ENCODE data around the gene NPFFR2.
"Not testable (repeated sequence)": the region's sequence is repeated elsewhere in the genome, so short reads cannot be mapped to it uniquely, and the experiment has no call there.

Gene NPFFR2

DNA sequence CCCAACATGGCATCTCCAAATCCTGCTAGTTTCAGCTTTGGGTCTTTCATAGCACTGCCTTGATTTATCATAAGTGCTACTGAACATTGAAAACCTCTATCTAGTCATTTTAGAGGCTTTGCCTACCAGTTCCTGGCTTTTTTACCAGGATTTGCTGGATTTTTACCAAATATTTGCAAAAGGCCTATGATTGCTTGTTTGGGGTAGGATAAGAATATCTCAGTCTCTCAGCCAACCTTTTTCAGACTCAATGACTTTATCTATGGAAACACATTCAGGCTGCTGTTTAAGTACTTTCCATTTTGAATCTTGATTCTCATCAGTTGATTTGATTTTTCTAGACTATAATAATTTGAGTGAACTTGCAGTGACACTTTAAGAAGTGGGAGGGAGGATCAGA, 80.1 kb downstream of the NPFFR2 start:
- no peak for DNase-seq (ENCODE audit: low read depth)

DNA sequence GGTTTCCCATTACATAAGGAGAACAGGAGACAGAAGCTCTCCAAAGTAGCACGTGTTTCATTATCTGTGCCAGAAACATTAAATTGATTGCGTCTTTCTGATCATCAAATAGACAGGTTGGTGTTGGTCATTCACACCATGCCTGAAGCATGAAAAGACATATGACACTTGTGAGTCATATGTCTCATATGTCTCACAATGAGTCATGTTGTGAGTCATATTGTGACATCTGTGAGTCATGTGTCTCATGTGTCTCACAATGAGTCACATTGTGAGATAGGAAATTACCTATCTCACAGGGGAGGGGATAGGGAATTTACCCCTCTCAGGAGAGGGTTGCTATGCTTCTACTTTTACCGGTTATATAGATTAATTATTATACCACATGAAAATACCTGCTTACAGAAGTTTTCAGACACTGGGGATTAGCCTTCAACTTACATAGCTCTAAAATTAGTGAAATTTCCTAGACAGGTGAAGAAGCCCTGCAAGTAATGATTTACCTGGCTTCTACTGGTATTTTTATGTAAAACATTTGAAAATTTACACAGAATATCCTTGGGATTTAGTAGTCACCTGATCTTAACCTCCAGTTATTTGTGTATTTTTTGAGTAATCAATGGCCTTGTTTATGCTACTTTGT, 80.8 kb downstream of the NPFFR2 start:
- no peak for DNase-seq (ENCODE audit: low read depth)

DNA sequence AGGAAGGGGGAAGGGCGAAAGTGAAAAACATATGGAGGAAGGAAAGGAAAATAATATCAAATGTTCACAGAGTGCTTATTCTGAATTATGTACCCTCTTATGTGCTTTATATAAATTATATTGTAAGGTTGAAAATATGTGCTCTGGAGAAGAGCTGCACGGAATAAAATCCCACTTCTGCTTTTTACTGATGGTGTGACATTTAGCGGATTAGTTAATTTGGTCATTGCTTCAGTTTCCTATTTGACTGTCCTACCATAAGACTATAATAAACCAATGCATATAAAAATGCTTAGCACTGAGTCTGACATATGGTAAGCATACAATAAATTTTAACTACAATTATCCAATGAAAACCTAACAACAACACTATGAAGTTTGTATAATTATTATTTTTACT, 86.2 kb downstream of the NPFFR2 start:
- DNase-seq (ENCODE audit: low read depth): no peak

DNA sequence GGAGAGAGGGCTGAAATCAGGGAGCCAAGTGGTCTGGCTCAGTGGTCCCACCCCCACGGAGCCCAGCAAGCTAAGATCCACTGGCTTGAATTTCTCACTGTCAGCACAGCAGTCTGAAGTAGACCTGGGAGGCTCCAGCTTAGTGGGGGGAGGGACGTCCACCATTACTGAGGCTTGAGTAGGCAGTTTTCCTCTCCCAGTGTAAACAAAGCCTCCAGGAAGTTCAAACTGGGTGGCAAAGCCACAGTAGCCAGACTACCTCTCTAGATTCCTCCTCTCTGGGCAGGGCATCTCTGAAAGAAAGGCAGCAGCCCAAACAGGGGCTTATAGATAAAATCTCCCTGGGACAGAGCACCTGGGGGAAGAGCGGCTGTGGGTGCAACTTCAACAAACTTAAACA, 88.1 kb downstream of the NPFFR2 start:
- DNase-seq (ENCODE audit: low read depth): no peak

DNA sequence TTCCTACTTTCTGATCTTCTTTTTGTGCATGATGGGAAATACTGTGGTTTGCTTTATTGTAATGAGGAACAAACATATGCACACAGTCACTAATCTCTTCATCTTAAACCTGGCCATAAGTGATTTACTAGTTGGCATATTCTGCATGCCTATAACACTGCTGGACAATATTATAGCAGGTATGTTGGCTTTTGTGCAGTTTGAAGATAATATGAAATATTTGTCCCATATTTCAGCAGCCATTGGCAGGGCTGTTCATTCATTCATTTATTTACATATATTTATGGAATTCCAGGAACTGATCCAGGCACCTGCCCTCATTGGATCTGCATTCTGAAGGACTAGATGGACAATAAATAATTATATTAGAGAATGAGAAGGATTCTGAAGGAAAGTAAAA, 96.9 kb downstream of the NPFFR2 start:
- DNase-seq (ENCODE audit: low read depth): no peak

DNA sequence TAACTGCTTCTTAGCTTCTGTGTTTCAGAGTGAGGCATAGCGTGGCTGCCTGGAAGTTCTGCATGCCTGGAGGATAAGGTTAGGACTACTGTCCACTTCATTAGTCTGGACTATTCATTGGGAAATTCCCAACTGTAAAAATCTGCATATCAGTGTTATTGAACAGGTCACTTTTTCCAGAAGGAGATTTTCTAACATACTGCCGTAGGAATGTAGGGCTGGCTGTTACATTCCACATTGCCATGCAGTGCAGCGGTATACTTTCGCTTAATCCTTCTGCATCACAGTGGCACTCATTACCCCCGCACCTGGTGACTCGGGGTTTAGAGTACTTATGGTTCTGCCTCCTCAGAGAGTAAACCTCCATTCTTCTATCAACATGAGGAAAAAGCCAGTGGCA, 104.6 kb downstream of the NPFFR2 start:
- DNase-seq (ENCODE audit: low read depth): no peak

DNA sequence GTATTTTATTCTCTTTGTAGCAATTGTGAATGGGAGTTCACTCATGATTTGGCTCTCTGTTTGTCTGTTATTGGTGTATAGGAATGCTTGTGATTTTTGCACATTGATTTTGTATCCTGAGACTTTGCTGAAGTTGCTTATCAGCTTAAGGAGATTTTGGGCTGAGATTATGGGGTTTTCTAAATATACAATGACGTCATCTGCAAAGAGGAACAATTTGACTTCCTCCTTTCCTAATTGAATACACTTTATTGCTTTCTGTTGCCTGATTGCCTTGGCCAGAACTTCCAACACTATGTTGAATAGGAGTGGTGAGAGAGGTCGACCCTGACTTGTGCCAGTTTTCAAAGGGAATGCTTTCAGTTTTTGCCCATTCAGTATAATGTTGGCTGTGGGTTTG, 108.2 kb downstream of the NPFFR2 start:
- not testable (repeated sequence) for DNase-seq (ENCODE audit: low read depth)

DNA sequence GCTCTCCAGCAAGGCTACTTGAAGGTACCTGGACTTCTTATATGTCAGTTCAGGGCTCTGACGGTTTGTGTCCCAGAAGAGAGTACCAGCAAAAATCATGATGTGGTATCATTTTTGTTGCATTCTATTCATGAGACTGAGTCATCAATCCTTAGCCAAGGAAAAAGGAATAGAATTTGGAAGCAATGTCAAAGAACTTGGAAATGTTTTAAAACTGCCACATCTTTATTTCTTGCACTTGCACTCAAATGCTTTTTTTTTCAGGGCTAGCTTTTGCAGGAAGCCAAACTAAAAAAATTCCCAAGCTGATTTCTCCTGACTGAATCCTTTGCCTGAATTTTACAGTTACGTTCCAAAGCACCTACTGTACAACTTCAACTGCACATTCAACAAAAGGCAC, 112.4 kb downstream of the NPFFR2 start:
- DNase-seq (ENCODE audit: low read depth): no peak

DNA sequence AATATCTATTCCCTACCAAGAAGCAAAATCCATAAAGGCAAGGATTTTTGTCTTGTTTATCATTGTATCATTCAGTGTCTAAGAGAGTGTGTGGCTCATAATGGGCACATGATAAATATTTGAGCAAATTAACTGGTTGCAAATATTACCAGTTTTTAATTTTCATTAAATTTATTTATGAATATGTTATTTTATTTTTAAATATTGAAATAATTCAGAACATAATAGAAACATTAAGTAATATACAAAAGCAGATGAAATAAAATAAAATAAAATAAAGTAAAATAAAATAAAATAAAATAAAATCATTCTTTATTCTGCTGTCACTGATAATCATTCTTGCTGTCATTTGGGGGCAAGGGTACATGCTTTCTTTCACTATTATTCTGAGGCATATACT, 120.9 kb downstream of the NPFFR2 start:
- DNase-seq (ENCODE audit: low read depth): no peak

DNA sequence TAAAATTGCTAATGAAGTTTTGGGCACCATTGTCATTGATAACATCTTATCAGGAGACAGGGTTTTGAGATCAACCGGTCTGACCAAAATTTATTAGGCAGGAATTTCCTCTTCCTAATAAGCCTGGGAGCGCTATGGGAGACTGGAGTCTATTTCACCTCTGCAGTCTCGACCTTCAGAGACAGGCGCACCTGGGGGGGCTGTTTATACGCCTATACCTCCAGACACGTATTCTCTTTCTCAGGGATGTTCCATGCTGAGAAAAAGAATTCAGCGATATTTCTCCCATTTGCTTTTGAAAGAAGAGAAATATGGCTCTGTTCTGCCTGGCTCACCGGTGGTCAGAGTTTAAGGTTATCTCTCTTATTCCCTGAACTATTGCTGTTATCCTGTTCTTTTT, 121.8 kb downstream of the NPFFR2 start:
- not testable (repeated sequence) for DNase-seq (ENCODE audit: low read depth)

DNA sequence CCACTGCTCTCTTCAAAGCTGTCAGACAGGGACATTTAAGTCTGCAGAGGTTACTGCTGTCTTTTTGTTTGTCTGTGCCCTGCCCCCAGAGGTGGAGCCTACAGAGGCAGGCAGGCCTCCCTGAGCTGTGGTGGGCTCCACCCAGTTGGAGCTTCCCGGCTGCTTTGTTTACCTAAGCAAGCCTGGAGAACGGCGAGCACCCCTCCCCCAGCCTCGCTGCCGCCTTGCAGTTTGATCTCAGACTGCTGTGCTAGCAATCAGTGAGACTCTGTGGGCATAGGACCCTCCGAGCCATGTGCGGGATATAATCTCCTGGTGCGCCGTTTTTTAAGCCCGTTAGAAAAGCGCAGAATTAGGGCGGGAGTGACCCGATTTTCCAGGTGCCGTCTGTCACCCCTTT, 137.5 kb downstream of the NPFFR2 start:
- not testable (repeated sequence) for DNase-seq (ENCODE audit: low read depth)

DNA sequence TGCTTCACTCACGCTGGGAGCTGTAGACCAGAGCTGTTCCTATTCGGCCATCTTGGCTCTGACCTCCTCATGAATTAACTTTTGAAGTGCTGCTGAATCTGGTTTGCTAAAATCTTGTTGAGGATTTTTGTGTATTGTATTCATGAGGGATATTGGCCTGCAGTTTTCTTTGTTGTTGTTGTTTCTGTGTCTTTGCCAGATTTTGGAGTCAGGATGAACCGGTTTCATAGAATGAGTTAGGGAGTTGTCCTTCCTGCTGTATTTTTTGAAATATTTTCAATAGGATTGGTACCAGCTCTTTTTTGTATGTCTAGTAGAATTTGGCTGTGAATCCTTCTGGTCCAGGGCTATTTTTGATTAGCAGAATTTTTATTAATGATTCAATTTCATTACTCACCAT, 138.1 kb downstream of the NPFFR2 start:
- no peak for DNase-seq (ENCODE audit: low read depth)

DNA sequence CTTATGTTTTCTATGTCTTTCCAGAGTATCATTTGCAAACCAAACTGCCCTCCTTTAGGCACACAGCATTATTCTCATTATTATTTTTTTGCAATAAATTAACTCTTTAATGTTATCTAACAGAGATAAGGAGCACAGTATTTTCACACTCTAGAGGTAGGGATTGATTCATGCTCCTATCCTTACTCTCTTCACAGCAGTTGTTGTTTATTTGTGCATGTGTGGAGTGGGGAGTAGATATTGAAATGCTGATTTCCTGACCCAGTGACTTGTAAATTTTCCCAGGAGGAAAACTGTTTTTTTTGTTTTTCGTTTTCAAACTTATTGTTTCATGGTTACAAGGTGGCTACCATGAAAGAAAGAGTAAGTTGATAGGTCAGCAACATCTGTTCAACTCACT, 140.0 kb downstream of the NPFFR2 start:
- DNase-seq (ENCODE audit: low read depth): no peak

DNA sequence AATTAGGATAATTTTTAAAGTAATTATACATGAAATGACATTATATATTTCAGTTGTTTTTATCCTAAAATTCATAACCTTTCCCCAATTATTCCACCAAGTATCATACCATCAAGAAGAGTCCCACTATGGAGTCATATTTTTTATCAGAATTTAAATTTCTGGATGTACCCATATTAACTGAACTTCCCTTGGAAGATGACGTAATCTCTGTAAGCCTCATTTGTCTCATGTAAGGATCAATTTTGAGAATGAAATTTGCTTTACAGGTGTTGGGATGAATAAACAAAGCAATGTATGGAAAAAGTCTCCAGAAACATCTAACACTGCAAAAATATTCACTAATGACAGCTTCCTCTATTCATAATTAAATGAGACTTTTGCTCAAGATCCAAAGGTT, 147.5 kb downstream of the NPFFR2 start:
- DNase-seq (ENCODE audit: low read depth): no peak

DNA sequence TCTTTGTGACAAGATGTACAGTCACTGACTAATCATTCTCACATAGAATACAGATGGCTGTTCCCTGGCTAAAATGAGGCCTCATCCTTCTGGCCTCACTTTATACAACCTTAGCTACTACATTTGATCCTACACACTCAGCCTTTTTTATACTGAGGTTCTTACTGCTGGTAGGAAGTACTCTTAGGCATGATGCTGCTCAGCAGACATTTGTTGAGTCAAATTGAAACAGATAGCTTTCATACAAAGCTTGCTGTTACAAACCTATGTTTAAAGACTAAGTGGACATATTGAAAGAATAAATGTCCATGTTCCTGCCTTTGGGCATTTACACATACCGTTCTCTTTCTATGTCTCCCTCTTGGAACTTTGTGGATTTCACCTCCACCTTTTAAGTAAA, 154.9 kb downstream of the NPFFR2 start:
- DNase-seq (ENCODE audit: low read depth): no peak

DNA sequence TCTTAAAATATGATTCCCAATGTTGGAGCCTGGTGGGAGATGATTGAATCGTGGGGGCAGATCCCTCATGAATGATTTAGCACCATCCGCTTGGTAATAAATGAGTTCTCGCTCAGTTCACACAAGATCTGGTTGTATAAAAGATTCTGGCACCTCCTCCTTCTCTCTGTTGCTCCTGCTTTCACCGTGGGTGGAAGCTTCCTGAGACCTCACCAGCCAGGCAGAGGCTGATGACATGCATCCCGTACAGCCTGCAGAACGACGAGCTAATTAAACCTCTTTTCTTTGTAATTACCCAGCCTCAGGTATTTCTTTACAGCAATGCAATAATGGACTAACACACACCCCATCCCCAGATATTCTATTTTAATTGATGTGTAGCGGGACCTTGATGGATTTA, 162.2 kb downstream of the NPFFR2 start:
- no peak for DNase-seq (ENCODE audit: low read depth)

DNA sequence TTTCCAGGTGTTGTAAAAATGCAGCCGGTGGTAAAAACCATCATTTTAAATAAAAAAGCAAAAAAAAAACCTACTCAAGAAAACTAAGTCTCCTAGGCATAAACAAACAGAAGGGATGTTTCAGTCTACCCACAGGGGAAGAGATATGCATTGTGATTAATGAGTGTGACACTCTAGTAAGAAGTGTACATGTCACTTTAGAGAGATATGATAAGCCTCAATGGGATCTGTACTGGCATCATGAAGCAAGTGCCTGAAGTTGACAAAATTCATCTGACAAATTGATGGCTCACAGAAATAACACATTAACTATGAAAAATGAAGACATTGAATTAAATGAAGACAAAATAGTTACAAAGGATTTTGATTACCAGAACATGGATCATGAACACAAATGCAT, 162.7 kb downstream of the NPFFR2 start:
- no peak for DNase-seq (ENCODE audit: low read depth)

Measured in T follicular helper cell (primary cell).